GM18520 (cell line): ENCODE data around the gene PTPN7.

Experiments used
- ATAC-seq: cut with Tn5 transposase; IDR thresholded peaks from one replicate; pipeline ENCODE4 v1.9.1; 2021; ENCODE audit not compliant: unreplicated experiment

The PTPN7 gene

GRCh38 chr1:202110977-202111376, 49.4 kb downstream of the PTPN7 start:
- ATAC-seq: no peak

- ATAC-seq: no peak
Observed at GRCh38 chr1:202107801-202108731, 52.3 kb downstream of the PTPN7 start.

GRCh38 chr1:202107321-202107761, 53.1 kb downstream of the PTPN7 start:
- ATAC-seq: no peak

- no peak for ATAC-seq
Observed at GRCh38 chr1:202106340-202107254, 53.8 kb downstream of the PTPN7 start.

GRCh38 chr1:202105571-202106339, 54.6 kb downstream of the PTPN7 start:
- no peak for ATAC-seq

DNA sequence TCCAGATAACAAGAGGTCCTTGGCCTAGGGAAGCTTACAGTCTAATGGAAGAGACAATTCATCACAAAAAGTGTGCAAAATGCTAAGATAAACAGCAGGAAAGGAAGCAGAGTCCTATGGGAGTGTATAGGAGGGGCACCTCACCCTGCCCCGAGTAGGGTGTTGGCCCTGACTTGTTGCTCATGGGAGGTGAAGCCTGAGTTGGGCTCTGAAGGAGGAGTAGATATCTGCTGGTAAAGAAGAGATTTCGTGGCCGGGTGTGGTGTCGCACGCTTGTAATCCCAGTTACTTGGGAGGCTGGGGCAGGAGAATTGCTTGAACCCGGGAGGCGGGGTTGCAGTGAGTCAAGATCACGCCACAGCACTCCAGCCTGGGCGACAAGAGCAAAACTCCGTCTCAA, 56.3 kb downstream of the PTPN7 start:
- ATAC-seq: no peak

DNA sequence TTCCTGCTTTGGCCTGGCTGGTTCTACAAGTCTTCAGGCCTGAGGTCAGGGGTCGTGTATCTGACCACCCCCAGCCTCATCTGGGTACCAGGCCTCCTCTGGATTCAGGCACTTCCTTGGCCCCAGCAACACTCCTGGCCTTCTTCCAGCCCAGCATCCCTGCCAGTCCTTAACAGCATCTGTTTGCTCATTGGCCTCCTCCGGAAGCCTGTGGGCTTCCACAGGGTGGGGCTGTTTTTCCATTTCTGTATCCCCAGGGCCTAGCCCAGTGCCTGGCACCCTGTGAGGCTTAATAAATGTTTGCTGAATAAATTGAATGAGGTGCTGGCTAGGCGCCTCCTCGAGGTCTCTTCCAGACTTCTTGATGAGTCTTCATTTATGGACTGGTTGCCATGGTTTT, 59.2 kb downstream of the PTPN7 start:
- no peak for ATAC-seq
